Cortex of kidney (tissue), 1 donor: Measurements from ENCODE around the gene GPX7.
"Not testable (repeated sequence)": the region's sequence is repeated elsewhere in the genome, so short reads cannot be mapped to it uniquely, and the experiment has no call there.

Source experiments
- DNase-seq: peaks from one replicate; lab custom pipeline; 2025; lab: John Stamatoyannopoulos, UW

Gene GPX7

DNA sequence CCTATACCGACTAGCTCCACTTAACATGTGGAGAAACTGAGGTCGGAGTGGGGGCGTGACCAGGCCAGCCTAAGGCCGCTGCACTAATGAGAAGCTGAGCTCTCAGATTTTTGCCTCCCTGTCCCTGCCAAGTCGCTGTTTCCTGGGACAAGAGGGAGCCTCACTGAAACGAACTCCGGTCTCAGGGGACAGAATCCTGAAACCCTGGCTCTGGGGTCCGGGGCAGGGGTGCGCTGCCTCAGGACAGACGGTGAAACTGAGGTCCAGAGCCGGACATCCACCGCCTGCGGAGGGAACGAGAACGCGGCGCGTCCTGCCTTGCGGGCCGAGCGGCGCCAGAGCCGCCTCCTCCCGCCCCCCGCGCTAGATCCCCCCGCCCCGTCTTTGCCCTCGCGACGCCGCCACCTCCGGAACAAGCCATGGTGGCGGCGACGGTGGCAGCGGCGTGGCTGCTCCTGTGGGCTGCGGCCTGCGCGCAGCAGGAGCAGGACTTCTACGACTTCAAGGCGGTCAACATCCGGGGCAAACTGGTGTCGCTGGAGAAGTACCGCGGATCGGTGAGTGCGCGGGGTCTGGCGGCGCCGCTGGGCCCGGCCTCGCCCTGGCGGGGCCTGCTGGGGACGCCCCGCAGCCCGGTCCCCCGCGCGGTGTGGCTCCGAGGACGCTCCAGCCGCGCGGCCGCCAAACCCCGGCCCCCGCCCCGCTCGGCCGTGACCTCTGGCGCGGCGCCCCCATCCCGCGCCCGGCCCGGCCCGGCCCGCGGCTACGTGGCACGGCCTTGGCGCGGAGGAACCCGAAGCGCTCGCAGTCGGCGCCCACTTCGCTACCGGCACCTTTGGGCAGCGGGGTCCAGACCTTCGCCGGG is at the start of gene GPX7:
Gene GPX7 (plus strand): TSS at position 381 of the 865 bp plus-strand sequence. CDS start 39 bp downstream, at position 420.
- DNase-seq = no peak

DNA sequence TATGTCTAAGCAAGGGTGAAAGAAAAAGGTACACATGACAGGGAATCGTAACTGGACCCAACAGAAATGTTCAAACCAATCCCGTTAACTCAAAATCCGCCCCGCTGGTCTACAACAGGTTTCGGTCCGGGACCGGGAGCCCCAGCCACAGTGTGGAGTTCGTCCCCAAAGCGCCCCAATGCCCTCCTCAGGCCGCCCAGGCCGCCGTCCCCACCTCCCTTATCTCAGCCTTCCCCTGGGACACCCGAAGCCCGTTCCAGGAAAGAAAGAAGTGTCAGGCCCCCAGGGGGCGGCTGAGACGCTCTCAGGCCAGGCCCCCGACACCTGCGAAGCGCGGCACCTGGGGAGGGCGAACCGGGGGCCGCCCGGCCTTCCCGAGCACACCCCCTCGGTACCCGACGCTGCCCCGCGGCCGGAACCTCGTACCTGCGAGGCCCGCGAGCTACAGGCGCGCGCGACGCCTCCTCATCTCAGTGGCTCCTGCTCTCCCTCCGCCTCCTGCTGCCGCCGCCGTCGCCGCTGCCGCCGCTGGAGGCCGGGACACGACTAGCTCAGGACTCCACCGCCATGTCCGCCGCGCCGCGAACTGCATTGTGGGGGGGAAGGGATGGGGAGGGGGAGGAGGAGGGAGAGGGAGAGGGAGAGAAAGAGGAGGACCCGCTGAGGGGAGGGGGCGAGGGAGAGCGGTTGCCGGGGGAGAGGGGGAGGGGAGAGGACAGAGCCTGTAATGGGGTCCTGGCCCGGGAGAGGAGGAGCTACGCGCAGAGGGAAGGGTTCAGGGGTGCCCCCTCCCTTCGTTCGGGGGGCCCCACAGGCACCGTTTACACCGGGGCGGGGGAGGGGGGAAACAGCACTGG is 49.4 kb upstream of the GPX7 start, which contains the start of gene TUT4:
Gene TUT4 (minus strand): TSS at position 588 of the 857 bp plus-strand sequence. CDS start 26,812 bp downstream, outside the sequence.
- DNase-seq = no peak

DNA sequence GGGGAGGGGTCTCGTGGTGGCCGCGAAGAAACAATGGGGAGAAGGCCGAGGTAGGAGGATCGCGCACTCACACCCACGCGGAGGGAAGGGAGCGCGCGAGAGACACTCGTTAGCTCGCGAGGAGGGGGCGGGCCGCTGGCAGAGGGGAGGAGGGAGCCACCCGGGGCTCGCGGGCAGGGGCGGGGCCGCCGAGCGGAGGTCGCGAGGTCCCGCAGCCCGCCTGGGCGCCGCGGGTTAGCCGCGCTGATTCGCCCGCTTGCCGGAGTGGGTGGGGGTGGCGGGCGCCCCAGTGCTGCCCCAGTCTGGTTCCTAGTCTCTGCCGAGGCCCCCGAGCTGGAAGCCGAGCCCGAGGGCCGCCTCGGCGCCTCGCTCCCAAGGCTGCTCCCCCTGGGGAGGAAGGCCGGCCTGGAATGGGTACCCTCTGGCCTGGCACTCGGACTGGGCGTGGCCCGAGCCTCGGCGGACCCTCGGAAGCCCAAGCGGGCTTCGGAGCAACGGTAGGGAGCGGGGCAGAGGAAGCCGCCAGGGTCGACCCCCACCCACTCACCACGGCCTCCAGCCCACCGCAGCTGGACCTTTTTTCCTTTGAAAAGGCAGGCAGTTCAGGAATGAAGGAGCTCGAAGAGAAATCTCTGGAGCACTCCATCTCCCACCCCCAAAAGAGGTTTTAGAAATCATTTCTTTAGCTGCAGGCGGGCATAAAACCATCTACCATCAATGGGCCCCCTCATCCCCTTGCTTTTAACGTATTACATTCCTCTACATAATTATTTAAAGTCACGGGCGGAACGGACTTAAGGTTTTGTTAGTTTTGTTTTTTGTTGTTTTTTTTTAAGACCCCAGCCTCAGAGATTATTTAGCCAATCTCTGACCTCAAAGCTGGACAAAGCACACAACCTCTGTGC is 48.6 kb upstream of the GPX7 start:
- DNase-seq = no peak

DNA sequence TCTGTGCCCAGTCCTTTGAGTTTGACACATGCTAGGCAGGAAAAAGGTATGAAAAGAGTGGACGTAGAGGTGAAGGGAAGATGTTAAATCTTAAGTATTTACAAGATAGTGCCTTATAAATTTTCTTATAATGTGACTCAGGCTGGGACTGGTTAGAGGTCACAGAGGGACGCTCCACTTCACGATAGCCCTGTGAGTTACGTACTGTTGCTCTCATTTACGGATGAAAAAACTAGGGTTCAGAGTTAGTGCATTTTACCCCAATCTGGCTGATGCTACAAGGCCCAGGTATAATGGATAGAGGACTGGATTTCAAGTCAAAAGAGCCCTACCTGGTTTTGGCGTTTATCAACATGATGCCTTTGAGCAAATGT is 47.9 kb upstream of the GPX7 start:
- no peak for DNase-seq

GRCh38 chr1:52554756-52555155 is 47.4 kb upstream of the GPX7 start:
- DNase-seq = no peak

DNA sequence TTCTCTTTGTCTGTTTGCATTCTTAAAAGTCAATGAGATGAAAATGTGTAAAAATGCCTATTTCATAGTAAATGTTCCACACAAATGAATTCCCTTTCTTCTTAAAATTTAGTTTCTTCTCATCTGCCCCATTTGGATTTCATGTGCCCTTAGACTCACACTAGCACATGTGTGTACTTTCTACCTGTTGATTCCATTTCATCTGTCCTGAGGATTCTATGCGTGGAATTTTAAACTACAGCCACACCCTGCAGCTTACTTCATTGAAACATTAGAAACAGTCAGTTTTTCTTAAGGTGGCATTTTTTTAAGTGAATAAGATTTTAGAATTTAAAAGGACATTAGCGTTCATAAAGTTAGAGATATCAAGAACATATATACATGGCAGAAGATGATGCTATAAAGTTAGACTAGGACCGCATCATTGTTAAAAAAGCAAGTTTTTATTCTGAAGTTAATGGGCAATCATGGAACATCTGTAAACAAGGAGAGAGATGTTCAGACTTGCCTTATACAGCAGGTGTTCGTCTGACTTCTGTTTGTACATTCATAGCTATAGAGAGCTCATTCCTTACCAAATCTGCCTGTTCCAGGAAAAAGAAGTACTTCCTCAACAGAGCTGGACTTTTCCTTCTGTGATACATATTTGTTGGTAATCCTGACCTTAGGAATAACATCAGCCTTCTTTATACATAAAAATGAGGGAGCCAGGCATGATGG is 45.4 kb upstream of the GPX7 start:
- no peak for DNase-seq

DNA sequence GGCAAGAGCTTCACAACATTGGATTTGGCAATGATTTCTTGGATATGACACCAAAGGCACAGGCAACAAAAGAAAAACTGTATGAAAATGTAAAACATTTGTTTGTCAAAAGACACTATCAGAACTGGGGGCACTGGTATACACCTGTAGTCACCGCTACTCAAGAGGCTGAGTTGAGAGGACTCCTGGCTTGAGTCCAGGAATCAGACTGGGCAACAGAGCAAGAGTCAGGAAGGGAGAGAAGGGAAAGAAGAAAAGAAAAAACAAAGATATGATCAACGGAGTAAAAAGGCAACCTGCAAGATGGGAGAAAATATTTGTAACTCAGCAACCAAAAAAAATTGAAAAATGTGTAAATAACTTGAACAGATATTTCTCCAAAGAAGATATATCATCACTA is 43.2 kb upstream of the GPX7 start:
- no peak for DNase-seq

- DNase-seq = no peak
These were observed 42.3 kb upstream of the GPX7 start for GRCh38 chr1:52559875-52560274.

DNA sequence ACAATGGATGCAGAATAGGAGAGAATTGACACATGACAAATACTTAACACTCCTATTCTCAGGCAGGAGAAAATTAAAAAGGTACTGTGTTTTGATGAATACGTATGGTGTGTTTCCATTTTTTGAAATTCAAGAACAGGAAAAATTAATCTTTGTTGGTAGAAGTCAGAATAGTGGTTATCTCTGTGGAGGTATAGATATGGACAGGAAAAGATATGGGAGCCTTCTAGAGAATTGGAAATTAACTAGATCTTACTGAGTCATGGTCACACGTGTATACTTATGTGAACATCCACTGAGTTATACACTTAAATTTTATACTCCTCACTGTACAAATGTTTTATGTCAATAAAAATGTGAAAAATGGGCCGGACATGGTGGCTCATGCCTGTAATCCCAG is 39.4 kb upstream of the GPX7 start:
- DNase-seq = no peak

GRCh38 chr1:52567943-52568342 is 34.2 kb upstream of the GPX7 start:
- DNase-seq = no peak

DNA sequence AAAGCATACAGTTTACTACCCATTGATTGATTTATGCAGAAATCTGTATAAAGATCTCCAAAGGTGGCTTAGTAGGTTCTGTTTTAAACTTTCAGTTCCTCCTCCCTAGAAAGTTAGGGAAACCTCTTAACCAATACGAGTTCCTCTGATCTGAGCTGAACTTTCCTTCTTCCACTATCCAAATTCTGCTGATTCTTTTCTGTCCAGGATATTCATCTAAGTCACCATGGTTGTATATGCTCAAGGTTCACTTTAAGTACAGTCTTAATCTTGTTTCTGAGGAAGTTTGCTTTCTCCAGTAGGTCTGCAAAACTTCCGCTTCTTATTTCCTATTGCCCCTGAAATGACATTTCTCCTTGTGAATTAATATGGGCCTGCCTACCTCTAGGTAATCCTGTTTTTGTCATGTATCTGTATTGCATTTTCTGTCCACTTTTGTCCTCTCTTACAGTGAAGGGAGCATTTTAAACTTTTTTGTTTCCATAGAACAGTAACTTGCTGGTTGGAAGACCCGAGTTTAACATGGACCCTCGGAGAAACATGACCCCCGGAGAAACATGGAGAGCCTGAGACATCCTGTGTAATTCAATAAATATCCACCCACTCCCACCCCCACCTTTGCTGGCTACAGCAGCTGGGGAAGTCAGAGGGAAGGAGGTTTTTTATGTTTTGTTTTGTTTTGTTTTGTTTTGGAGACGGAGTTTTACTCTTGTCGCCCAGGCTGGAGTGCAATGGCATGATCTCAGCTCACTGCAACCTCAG is 32.5 kb upstream of the GPX7 start:
- DNase-seq = no peak

DNA sequence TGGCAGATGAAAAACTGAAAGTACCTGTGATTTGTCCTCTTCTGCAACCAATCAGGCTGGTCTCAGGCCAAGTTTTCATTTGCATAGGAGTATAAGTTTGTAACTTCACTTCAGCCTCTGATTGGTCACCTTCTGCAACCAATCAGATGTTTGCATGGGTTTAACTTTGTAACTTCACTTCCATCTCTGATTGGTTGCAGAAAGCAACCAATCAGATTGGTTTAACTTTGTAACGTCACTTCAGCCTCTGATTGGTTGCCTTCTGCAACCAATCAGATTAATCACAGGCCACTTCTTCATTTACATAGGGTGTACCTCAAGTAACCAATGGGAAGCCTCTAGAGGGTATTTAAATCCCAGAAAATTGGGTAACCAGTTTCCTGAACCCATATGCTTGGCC is 30.4 kb upstream of the GPX7 start:
- DNase-seq = no peak

DNA sequence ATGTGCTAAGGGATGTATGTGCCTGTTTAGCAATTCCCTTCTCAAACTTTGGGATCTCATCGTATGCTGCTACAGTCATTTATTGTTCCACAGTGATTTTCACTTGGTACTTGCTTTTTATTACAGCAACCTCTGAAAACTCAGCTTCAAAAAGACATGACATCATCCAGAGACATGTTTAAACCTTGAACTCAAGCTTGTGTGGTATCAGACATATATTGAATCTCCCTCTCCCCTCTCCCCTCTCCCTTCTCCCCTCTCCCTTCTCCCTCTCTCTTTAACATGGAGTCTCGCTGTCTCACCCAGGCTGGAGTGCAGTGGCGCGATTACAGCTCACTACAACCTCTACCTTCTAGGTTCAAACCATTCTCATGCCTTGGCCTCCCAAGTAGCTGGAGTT is 29.8 kb upstream of the GPX7 start:
- no peak for DNase-seq

- no peak for DNase-seq
These were observed 27.6 kb upstream of the GPX7 start for GRCh38 chr1:52574594-52574993.

GRCh38 chr1:52576074-52576473 is 26.1 kb upstream of the GPX7 start:
- DNase-seq = no peak

DNA sequence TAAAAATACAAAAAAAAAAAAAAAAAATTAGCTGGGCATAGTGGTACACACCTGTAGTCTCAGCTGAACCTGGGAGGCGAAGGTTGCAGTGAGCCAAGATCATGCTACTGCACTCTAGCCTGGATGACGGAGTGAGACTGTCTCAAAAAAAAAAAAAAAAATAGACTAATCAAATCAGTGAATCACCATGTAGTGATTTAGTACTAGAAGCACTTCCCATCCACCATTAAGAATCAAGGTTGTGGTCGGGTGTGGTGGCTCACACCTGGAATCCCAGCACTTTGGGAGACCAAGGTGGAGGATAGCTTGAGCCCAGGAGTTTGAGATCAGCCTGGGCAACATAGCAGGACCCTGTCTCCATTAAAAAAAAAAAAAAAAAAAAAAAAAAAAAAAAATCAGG is 24.1 kb upstream of the GPX7 start:
- not testable (repeated sequence) for DNase-seq

DNA sequence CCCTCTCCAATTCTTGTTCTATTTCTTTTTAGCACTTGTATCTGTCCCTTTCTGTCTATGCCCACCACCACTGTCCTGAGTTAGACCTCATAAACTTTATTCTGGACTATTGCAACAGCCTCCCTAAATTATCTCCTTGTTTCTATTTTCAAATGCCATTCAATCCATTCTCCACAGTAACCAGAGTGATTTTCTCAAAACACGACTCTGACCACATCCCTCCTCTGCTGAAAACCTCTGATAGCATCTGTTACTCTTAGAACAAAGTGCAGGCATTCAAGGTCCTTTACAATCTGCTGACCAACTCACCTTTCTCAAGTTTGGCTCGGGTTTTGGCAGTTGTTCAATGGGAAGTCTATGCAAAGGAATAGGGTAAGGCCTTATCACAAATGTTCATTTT is 22.8 kb upstream of the GPX7 start:
- no peak for DNase-seq

- DNase-seq = no peak
These were observed 21.9 kb upstream of the GPX7 start for GRCh38 chr1:52580283-52580682.

DNA sequence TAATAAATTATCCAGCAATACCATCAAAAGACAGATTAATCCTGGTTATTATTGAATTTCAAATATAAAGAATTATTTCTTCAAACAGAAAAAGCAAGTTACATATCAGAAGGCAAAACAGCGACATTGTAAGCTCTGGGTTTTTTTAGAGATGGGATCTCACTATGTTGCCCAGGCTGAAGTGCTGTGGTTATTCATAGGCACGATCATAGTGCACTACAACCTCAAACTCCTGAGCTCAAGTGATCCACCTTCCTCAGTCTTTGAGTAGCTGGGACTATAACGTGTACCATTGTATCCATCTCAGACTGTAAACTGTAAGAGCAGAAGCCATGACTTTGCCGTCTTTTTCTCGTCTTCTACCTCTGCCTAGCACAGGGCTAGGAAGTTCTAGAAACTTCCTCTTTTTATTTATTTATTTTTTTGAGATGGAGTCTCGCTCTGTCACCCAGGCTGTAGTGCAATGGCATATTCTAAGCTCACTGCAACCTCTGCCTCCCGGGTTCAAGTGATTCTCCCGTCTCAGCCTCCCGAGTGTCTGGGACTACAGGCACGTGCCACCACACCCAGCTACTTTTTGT is 20.0 kb upstream of the GPX7 start:
- DNase-seq = no peak

- no peak for DNase-seq
These were observed 16.7 kb upstream of the GPX7 start for GRCh38 chr1:52585474-52585873.
